GM21619 (cell line): ENCODE results near the gene AXDND1.
A peak's percentile ranks its signal among the peaks of the same experiment; 100 is the strongest.
"Not testable (repeated sequence)": the region's sequence is repeated elsewhere in the genome, so short reads cannot be mapped to it uniquely, and the experiment has no call there.

ENCODE experiments used
- ATAC-seq: cut with Tn5 transposase; IDR thresholded peaks from one replicate; pipeline ENCODE4 v1.9.1; 2021; ENCODE audit not compliant: unreplicated experiment

Gene AXDND1

DNA sequence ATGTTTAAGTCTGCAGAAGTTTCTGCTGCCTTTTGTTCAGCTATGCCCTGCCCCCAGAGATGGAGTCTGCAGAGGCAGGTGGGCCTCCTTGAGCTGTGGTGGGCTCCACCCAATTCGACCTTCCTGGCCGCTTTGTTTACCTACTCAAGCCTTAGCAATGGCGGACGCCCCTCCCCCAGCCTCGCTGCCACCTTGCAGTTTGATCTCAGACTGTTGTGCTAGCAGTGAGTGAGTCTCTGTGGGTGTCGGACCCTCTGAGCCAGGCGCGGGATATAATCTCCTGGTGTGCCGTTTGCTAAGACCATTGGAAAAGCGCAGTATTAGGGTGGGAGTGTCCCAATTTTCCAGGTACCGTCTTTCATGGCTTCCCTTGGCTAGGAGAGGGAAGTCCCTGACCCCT, 99.9 kb downstream of the AXDND1 start:
- ATAC-seq: not testable (repeated sequence)

DNA sequence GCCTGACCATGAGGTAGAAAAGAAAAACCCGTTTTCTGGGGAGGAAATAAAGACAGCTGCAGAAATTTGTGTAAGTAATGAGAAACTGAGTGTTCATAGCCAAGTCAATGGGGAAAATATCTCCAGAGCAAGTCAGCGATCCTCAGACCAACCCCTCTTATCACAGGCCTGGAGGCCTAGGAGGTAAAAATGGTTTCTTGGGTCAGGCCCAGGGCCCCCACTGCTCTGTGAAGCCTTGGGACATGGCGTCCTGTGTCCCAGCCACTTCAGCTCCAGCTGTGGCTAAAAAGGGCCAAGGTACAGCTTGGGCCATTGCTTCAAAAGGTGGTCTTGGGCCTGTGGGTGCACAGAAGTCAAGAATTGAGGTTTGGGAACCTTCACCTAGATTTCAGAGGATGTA, 108.9 kb downstream of the AXDND1 start:
- no peak for ATAC-seq

DNA sequence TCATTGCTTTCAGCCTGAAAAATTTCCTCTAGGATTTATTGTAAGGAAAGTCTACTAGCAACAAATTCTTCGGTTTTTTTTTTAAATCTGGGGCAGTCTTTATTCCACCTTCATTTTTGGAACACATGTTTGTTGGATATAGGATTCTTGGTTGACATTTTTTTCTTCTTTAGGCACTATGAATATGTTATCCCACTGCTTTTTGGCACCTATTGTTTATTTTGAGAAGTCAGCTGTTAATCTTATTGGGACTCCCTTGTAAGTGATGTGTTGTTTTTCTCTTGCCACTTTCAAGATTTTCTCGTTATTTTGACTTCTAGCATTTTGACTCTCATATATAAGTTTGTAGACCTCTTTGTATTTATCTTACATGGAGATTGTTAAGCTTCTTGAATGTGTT, 110.7 kb downstream of the AXDND1 start:
- ATAC-seq: no peak

DNA sequence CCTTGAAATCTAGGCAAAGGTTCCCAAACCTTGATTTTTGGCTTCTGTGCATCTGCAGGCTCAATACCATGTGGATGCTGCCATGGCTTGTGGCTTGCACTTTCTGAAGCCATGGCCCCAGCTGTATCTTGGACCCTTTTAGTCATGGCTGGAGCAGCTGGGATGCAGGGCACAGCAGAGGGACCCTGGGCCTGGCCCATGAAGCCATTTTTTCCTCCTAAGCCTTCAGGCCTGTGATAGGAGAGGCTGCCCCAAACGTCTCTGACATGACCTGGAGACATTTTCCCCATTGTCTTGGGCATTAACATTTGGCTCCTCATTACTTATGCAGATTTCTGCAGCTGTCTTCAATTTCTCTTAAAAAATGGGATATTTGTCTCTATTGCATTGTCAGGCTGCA, 112.6 kb downstream of the AXDND1 start:
- no peak for ATAC-seq

DNA sequence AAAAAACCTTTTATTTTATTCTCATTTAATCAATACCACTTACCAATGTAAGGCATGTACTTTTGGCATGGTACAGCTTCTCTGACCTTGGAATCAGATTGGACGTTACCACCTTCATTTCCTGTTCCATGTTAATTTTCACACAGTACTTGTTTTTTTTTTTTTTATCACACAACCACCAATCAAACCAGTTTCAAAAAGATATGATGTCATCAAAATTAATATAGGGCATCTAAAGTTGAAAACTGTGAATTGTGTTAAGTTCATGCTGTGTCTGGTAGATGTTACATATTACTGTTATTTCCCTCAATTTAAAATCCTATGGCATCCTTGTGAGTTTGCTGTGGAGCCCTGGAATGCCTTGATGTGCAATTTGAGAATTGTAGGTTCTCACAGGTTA, 124.8 kb downstream of the AXDND1 start:
- ATAC-seq: no peak

DNA sequence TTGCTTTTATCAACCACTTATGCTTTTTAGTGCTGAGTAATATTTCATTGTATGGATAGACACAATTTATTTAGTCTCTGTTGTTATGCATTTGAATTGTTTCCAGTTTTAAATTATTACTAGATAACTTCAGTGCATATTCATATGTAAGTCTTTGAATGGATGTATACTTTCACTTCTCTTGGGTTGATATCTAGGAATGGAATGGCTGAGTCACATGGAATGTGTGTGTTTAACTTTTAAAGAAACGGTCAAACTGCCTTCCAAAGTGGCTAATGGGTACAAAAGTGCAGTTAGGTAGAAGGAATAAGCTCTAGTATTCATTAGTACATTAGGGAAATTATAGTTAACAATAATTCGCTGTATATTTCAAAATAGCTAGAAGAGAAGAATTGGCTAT, 127.6 kb downstream of the AXDND1 start:
- no peak for ATAC-seq

DNA sequence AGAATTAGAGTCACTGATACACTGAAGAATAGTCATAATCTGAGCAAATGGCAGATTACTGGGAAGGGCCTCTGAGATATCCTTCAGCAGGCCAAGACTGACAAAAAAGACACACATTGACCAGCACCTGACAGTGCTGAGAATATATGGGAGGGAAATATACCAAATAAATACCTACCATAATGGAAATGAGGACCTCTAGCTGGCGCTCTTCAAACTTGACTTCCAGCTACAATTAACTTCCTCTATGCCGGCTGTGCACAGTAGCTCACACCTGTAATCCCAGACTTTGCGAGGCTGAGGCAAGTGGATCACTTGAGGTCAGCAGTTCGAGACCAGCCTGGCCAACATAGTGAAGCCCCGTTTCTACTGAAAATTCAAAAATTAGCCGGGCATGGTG, 140.4 kb downstream of the AXDND1 start:
- no peak for ATAC-seq

DNA sequence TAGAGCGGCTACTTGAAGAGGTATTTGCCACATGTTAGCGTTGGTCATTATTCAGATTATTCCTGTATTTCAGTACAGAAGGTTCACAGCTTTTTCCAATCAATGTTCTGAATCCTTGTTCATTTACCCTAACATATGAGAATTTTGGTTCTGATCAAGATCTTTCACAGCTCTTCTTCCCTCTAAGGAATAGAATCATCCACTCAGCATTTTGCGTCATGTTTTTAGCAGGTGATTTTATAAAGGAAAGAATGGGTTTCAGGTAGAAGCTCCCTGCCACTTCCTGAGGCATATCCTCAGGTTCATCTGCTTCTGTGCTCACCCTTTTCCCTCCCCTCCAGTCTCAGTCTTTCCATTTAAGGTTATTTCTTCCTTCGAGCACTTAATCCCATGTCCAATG, 143.6 kb downstream of the AXDND1 start:
- no peak for ATAC-seq

DNA sequence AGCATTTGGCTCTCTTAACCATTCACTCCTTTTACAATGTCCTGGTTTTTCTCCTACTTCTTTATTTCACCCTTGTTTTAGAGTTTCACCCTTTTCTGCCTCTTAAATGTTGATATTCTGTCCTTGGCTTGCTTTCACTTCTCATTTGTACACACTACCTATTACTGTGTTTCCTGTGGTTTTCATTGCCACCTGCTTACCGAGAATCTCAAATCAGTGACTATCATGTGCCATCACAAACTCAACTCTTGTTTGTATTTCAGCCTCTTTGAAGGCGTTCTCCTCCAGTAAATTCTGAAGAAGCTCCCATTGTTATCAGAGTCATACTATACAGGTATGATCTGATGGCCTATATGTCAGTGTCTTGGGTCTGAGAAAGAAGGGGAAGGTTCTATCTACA, 144.3 kb downstream of the AXDND1 start:
- ATAC-seq: peak; percentile 82

DNA sequence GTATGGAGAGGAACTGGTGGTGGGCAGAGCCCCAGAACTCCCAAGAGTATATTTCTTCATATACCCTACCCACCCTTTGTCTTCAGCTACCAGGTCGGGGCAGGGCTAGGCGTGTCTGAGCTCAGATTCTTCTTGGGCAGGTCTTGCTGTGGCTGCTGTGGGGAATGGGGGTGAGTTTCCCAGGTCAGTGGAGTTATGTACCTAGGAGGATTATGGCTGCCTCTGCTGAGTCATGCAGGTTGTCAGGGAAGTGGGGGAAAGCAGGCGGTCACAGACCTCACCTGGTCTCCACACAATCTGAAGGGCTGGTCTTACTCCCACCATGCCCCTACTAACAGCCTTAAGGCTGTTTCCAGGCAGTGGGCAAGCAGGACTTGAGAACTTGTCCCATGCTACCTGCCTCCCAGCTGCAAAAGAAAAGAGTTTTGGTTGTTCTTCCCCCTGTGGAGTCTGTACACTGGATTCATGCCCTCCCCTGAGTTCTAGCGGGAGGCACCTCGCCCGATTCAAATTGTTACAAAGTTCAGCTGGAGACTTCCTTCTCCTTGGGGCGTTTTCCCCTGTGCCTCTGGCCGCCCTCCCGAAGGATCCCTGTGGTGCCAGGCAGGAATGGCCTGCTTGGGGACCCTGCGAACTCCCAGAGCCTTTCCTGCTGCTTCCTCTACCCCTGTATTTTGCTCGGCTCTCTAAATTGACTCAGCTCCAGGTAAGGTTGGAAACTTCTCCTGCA, 151.4 kb downstream of the AXDND1 start:
- no peak for ATAC-seq

DNA sequence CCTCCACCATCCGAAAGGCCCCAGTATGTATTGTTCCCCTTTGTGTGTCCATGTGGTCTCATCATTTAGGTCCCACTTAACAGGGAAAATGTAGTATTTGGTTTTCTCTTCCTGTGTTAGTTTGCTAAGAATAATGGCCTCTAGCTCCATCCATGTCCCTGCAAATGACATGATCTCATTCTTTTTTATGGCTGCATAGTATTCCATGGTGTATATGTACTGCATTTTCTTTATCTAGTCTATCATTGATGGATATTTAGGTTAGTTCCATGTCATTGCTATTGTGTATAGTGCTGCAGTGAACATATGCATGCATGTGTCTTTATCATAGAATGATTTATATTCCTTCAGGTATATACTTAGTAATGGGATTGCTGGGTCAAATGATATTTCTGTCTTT, 152.8 kb downstream of the AXDND1 start:
- not testable (repeated sequence) for ATAC-seq

DNA sequence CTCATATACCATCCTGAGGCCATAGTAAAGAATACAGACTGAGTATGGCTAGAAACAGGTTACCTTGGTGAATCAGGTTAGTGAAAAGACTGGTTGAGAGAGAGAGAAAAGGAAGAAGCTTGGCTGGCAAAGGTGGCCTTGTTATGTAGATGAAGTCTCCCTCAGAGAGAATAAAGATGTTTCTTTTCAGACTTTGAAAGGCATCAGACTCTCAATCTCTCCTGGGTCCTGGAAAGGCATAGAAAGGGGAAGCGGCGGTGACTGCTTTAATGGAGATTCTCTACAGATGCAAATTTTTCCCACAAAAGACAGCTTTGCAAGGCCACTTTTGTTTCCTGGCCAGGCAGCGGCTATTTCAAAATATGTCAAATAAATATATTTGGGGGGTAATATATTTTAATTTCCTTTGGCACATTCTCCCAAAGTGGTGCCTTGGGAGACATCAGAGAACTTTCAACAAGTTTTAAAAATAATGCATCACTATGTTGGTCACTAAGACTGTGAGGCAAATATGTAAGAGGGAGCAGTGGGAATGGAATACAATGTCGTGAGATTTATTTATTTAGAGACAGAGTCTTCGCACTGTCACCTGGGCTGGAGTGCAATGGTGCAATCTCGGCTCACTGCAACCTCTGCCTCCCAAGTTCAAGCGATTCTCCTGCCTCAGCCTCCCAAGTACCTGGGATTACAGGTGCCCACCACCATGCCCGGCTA, 163.9 kb downstream of the AXDND1 start:
- no peak for ATAC-seq

DNA sequence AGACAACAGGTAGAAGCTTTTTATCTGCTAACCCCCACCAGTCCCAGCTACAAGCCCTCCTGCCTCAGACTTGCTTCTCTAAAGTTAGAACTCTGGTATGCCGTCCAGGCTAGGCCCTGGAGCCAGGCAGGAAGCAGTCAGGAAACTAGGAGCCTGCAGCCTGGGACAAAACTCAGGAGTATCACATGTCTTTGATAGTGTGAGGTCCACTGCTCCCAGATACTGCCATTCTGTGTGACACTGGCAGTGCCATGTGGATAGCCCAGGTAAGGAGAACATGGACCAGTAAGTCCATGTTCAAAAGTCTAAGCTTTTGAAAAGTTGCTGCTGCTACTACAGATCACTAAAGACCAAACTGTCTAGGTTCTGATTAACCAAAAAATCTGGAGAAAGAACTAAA, 164.6 kb downstream of the AXDND1 start:
- ATAC-seq: no peak

DNA sequence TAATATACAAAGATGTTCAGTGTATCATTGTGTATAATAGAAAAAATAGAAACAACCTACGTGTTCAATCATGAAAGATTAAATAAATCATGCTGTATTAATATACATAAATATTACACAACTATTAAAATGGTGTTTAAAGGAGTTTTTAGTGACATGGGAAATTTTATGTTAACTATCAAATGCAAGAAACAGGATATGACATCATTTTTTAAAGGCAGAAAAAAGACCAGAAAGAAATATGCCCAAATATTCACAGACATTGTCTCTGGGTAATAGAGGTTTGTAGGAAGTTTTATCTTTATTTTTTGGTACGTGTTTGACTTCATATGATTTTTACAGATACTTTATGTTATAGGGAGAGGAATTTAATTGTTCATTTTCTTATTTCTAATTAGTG, 176.0 kb downstream of the AXDND1 start:
- no peak for ATAC-seq

DNA sequence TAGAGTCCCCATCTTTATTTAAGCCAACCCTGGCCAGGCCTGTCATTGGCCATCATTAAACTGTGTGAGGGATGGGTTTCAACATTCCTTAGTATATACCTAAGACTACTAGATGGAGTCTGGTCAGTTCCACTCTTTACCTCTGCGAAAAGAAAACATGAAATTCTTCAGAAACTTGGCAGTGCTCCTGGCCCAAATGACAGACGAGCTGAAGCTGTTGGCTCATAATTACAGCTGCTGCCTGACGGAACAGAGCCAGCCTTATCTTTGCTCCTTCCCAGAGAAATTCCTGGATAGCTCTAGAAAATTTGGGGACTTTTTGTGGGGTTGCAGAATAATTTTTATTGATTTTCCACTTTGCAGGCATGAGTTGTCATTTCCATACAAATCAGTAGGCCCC, 179.6 kb downstream of the AXDND1 start:
- no peak for ATAC-seq

DNA sequence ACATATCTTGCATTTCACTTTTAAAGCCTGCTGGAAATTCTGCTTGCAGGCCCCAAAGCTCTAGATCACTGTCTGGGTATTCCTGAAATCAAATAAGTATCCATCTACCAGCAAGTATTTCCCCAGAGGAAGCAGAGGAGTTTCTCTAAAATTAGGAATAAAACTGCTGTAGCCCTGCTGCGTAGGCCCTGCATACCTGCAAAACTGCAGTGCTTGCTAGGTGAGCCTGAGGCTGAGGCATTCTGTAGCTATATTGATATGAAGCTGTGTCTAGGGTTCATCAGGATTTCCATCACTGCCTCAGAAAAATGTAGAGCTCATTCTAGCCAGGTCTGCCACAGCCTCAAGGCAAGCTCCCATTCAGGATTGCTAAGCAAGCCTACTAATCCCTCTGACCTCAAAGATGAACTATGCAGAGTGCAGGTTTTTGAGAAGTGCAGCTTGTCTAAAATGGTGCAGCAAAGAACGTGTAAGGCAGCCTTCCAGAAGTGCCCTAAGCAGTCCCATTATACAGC, 181.3 kb downstream of the AXDND1 start:
- no peak for ATAC-seq

DNA sequence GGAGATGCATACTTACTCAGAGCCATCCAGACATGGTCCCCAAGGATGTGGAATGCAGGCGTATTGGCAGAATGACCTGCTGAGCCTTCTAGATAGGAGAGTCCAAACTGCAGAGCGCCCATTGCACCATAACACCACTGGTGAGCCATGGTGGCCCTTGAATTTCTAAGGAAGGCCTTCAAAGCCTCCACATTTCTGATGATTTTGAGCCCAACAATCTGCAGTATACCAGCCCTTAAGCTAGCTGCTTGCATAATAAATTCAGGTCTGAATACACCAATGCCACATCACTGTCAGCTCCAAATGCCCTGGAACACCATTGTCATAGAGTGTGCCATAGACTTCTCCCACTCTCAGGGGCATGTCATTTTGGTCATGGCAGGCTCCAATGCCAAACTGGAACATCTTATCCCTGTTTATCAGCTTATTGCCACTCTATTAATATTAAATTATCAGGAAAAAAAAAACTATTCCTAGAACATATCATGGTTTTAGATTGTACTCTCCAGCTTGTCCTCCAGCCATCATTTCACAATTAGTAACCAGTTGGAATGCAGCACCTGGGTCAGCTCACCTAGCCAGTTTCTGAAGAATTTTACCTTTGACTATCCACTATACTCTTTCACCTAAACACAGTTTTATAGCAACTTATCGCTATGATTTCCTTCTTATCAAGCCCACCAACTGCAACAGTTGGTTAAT, 183.0 kb downstream of the AXDND1 start:
- ATAC-seq: no peak

DNA sequence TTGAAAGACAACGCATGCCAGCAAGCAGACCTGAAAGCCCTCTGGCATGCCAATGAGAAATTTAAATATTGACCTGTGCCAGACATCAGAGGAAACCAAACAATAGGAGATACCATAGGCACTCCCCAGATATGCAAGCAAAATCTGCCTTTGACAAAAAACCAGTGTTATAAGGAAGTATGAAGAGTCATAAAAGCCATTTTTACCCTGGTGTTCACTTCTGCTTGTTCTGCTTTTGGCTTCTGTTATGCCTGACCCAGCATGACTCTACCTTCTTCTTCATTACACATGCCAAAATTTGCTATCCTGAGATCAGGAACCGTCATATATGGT, 183.6 kb downstream of the AXDND1 start:
- no peak for ATAC-seq

DNA sequence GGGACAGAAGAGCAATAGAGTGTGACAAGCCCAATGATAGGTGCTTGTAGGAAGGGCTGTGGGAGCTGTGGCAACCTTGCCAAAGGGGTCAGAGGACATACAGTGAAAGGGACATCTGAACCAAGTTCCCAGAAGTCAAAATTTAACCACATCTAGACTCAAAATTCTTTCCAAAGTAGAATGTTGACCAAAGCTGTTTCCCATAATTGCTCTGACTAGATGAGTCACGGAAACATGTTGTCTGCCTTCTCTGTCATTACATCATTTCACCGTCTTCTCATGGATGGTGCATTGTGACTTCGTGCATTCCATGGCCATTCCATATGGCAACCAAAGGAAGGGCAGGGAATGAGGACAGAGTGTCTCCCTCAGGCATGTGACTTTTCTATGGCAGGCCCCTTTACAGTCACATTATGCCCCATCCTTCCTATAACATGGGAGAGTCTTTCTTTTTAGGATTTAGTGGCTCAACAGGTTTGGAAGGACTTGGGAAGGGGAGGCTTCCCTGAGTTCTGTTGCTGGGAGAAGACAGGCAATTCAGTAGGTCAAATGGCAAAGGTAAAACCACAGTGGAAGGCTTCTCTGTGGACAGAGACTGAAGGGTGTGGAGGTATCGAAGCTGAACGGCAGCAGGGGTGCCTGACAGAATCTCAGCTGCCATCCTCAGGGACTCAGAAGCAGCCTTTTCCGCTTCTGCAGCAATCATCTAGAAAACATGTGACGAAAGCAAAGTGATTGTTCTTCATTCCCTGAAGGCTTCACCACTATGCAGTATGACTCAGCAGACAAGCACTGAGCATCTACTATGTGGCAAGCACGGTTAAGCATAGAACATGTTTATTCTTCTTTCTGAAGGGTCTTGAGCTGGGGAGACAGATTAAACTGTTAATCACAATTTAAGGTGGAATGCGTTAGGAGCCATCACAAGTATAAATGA, 185.2 kb downstream of the AXDND1 start:
- ATAC-seq: peak; percentile 88

DNA sequence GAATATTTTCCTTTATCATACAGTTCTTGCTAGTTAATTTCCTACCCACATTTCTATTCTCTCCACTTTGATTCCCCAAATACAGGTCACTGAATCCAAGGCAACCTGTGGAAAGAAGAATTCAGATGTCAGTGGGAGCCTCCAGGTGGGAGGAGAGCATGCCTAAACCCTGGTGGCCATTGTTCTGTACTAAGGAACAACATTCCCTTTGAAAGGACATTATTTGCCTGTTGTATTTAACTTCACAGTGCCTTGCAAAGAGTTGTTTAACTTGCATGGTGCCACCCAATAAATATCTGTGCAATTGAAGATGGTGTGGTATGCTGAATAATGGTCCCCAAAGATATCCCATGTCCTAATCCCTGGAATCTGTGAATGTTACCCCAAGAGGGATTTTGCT, 188.7 kb downstream of the AXDND1 start:
- ATAC-seq: no peak

DNA sequence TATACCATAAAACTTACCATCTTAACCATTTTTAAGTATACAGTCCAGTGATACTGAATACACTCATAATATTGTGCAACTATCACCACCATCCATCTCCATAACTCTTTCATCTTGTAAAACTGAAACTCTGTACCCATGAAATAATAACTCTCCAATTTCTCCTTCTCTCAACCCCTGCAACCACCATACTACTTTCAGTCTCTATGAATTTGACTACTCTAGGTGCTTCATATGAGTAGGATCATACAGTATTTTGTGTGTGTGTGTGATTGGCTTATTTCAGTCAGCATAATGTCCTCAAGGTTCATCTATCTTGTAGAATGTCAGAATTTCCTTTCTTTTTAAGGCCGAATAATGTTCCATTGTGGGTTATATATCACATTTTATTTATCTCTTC, 192.3 kb downstream of the AXDND1 start:
- ATAC-seq: no peak
